HepG2 (cell line): Measurements from ENCODE around the gene NHERF2. TPM values are rescaled to one million over a fixed set of nuclear protein-coding genes. Genes with fewer than 3 reads are reported as not detected.

Source experiments
- HMG20B ChIP-seq: conservative IDR thresholded peaks from 2 replicates; pipeline ENCODE4 v1.6.1; 2016; ENCODE audit warnings: missing genetic modification reagents, missing compliant biosample characterization
- KDM4B ChIP-seq: sonication (generic); formaldehyde crosslinking; IDR thresholded peaks from 2 replicates; pipeline ENCODE4 v1.4.0; 2020; ENCODE audit warnings: missing genetic modification reagents
- MED1 ChIP-seq: sonication (generic); formaldehyde crosslinking; IDR thresholded peaks from 2 replicates; pipeline ENCODE4 v1.4.0; 2020; ENCODE audit warnings: missing genetic modification reagents
- MEF2D ChIP-seq: sonication (generic); formaldehyde crosslinking; IDR thresholded peaks from 2 replicates; pipeline ENCODE4 v1.5.1; 2020; ENCODE audit warnings: mild to moderate bottlenecking, missing genetic modification reagents
- RFXAP ChIP-seq: sonication (generic); formaldehyde crosslinking; IDR thresholded peaks from 2 replicates; pipeline ENCODE4 v1.4.0; 2020; ENCODE audit warnings: missing genetic modification reagents, borderline replicate concordance
- TMF1 ChIP-seq: sonication (generic); formaldehyde crosslinking; IDR thresholded peaks from 2 replicates; pipeline ENCODE4 v1.8.1; 2022; ENCODE audit warnings: low read depth, missing genetic modification reagents
- ZNF567 ChIP-seq: sonication (generic); formaldehyde crosslinking; IDR thresholded peaks from 2 replicates; pipeline ENCODE4 v1.8.1; 2023; ENCODE audit warnings: mild to moderate bottlenecking, missing genetic modification reagents, borderline replicate concordance
- ZNF615 ChIP-seq: sonication (generic); formaldehyde crosslinking; IDR thresholded peaks from 2 replicates; pipeline ENCODE4 v1.5.0; 2020; ENCODE audit warnings: mild to moderate bottlenecking, missing genetic modification reagents, borderline replicate concordance
- ZSCAN25 ChIP-seq: sonication (generic); formaldehyde crosslinking; IDR thresholded peaks from 2 replicates; pipeline ENCODE4 v1.8.0; 2022; ENCODE audit warnings: mild to moderate bottlenecking, missing genetic modification reagents
- ZSCAN9 ChIP-seq: IDR thresholded peaks from 2 replicates; pipeline ENCODE4 v1.6.1; 2016; ENCODE audit warnings: borderline replicate concordance
- polyA plus RNA-seq, 8 experiments: library from polyadenylated mRNA; depleted of rRNA in 3 of 8; stranded (reverse) in 7 of 8; unstranded in 1 of 8; fragments of >200 nt; fragmentation: Illumina TruSeq in 4 of 8; extraction: Trizol in 4 of 8; gene quantifications; 2 replicates each; pipeline versions ENCODE4 v1.2.1 to v1.2.3, GENCODE V29; 2011 to 2016; ENCODE audit warnings: low read depth in 4 of 8, missing spikeins in 1 of 8, mixed read lengths in 1 of 8; ENCODE audit not compliant: insufficient read depth in 1 of 8
- total RNA-seq, 5 experiments: library from RNA; depleted of rRNA; stranded (reverse); fragments of >200 nt; fragmentation: Illumina TruSeq; extraction: Trizol; gene quantifications; 2 replicates each; pipeline ENCODE4 v1.2.3, GENCODE V29; 2016; ENCODE audit warnings: low read depth in 1 of 5
- TF ChIP-seq, protein P1 (sequence below): sonication (generic); formaldehyde crosslinking; IDR thresholded peaks from 2 replicates; pipeline ENCODE4 v1.9.0; 2021; ENCODE audit warnings: missing genetic modification reagents, mild to moderate bottlenecking, borderline replicate concordance
- TF ChIP-seq, protein P2 (sequence below): sonication (generic); formaldehyde crosslinking; IDR thresholded peaks from 2 replicates; pipeline ENCODE4 v1.4.0; 2020; ENCODE audit warnings: missing genetic modification reagents
- TF ChIP-seq, protein P3 (sequence below): sonication (generic); formaldehyde crosslinking; IDR thresholded peaks from 2 replicates; pipeline ENCODE4 v1.5.1; 2020; ENCODE audit warnings: missing genetic modification reagents, mild to moderate bottlenecking, borderline replicate concordance
- TF ChIP-seq, protein P4 (sequence below): sonication (generic); formaldehyde crosslinking; IDR thresholded peaks from 2 replicates; pipeline ENCODE4 v1.4.0; 2020; ENCODE audit warnings: missing genetic modification reagents
- TF ChIP-seq, protein P5 (sequence below): sonication (generic); formaldehyde crosslinking; IDR thresholded peaks from 2 replicates; pipeline ENCODE4 v1.4.0; 2020; ENCODE audit warnings: mild to moderate bottlenecking, low read depth, missing genetic modification reagents
- TF ChIP-seq, protein P6 (sequence below): sonication (generic); formaldehyde crosslinking; IDR thresholded peaks from 2 replicates; pipeline ENCODE4 v1.4.0; 2020; ENCODE audit warnings: mild to moderate bottlenecking, missing genetic modification reagents

The NHERF2 gene
- total and polyA plus RNA-seq, 2 of the 13 experiments (the other 11 are each of a cell fraction or from before 2014, with no cell fraction given): 23.7 to 39.3 TPM

DNA sequence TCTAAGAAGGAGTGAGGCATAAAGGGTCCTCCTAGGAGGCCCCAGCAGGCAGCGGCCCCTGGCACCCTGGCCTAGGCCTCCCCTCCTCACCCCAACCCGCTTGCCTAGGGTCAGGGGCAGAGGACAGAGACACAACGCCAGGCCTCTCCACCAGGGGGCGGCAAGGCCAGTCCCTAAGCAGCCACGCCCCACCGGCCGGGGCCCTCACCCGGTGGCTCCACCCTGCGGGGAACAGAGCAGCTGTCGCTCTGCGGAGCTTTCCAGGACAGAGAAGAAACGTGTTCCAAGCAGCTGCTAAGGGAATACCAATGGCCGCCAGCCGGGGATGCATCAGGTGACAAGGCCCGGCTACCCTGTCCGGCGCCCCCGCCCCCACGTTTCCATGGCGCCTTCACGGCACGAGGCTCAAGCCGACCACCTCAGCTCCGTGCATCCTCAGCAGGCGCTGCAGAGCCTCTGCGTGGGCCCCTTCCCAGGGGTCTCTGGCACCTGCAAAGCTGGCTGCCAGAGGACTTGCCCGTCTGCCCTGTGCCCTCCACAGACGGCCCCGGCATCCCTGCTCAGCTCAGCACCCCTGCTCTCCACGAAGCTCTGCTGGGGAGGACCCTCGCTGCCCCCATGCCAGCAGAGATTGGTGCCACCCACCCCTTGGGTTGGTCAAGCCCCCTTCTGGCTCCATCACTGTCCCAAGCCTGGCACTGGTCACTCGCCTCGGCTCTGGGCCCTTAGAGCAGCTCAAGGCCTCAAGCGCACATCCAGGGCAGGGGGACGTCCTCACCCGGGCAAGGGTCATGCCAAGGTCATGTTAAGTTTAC is 22.7 kb upstream of the NHERF2 start (continued):
- TF ChIP-seq, protein P1, sequence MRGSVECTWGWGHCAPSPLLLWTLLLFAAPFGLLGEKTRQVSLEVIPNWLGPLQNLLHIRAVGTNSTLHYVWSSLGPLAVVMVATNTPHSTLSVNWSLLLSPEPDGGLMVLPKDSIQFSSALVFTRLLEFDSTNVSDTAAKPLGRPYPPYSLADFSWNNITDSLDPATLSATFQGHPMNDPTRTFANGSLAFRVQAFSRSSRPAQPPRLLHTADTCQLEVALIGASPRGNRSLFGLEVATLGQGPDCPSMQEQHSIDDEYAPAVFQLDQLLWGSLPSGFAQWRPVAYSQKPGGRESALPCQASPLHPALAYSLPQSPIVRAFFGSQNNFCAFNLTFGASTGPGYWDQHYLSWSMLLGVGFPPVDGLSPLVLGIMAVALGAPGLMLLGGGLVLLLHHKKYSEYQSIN: no peak
- TF ChIP-seq RFXAP (CRISPR knock-in tag): no peak
- peak; percentile 74; the same call in 1 of the 2 replicates for TF ChIP-seq ZSCAN25 (CRISPR knock-in tag)
- TF ChIP-seq ZNF615 (CRISPR knock-in tag): no peak
- 0 out of 2 replicates have a peak, but pooled peaks have one; percentile 35 for TF ChIP-seq MEF2D
- TF ChIP-seq, protein P2, sequence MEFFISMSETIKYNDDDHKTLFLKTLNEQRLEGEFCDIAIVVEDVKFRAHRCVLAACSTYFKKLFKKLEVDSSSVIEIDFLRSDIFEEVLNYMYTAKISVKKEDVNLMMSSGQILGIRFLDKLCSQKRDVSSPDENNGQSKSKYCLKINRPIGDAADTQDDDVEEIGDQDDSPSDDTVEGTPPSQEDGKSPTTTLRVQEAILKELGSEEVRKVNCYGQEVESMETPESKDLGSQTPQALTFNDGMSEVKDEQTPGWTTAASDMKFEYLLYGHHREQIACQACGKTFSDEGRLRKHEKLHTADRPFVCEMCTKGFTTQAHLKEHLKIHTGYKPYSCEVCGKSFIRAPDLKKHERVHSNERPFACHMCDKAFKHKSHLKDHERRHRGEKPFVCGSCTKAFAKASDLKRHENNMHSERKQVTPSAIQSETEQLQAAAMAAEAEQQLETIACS (CRISPR knock-in tag): no peak
- TF ChIP-seq ZNF567 (CRISPR knock-in tag): no peak
- TF ChIP-seq HMG20B (CRISPR knock-in tag): no peak
- TF ChIP-seq MED1 (CRISPR knock-in tag): peak; percentile 47
- TF ChIP-seq ZSCAN9: no peak
- peak; percentile 68; the same call in 1 of the 2 replicates for TF ChIP-seq KDM4B (CRISPR knock-in tag)
- TF ChIP-seq, protein P3, sequence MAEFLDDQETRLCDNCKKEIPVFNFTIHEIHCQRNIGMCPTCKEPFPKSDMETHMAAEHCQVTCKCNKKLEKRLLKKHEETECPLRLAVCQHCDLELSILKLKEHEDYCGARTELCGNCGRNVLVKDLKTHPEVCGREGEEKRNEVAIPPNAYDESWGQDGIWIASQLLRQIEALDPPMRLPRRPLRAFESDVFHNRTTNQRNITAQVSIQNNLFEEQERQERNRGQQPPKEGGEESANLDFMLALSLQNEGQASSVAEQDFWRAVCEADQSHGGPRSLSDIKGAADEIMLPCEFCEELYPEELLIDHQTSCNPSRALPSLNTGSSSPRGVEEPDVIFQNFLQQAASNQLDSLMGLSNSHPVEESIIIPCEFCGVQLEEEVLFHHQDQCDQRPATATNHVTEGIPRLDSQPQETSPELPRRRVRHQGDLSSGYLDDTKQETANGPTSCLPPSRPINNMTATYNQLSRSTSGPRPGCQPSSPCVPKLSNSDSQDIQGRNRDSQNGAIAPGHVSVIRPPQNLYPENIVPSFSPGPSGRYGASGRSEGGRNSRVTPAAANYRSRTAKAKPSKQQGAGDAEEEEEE (CRISPR knock-in tag): no peak
- TF ChIP-seq, protein P4, sequence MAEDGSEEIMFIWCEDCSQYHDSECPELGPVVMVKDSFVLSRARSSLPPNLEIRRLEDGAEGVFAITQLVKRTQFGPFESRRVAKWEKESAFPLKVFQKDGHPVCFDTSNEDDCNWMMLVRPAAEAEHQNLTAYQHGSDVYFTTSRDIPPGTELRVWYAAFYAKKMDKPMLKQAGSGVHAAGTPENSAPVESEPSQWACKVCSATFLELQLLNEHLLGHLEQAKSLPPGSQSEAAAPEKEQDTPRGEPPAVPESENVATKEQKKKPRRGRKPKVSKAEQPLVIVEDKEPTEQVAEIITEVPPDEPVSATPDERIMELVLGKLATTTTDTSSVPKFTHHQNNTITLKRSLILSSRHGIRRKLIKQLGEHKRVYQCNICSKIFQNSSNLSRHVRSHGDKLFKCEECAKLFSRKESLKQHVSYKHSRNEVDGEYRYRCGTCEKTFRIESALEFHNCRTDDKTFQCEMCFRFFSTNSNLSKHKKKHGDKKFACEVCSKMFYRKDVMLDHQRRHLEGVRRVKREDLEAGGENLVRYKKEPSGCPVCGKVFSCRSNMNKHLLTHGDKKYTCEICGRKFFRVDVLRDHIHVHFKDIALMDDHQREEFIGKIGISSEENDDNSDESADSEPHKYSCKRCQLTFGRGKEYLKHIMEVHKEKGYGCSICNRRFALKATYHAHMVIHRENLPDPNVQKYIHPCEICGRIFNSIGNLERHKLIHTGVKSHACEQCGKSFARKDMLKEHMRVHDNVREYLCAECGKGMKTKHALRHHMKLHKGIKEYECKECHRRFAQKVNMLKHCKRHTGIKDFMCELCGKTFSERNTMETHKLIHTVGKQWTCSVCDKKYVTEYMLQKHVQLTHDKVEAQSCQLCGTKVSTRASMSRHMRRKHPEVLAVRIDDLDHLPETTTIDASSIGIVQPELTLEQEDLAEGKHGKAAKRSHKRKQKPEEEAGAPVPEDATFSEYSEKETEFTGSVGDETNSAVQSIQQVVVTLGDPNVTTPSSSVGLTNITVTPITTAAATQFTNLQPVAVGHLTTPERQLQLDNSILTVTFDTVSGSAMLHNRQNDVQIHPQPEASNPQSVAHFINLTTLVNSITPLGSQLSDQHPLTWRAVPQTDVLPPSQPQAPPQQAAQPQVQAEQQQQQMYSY (CRISPR knock-in tag): no peak
- TF ChIP-seq TMF1 (CRISPR knock-in tag): no peak
- TF ChIP-seq, protein P5, sequence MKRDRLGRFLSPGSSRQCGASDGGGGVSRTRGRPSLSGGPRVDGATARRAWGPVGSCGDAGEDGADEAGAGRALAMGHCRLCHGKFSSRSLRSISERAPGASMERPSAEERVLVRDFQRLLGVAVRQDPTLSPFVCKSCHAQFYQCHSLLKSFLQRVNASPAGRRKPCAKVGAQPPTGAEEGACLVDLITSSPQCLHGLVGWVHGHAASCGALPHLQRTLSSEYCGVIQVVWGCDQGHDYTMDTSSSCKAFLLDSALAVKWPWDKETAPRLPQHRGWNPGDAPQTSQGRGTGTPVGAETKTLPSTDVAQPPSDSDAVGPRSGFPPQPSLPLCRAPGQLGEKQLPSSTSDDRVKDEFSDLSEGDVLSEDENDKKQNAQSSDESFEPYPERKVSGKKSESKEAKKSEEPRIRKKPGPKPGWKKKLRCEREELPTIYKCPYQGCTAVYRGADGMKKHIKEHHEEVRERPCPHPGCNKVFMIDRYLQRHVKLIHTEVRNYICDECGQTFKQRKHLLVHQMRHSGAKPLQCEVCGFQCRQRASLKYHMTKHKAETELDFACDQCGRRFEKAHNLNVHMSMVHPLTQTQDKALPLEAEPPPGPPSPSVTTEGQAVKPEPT (CRISPR knock-in tag): no peak
- TF ChIP-seq, protein P6, sequence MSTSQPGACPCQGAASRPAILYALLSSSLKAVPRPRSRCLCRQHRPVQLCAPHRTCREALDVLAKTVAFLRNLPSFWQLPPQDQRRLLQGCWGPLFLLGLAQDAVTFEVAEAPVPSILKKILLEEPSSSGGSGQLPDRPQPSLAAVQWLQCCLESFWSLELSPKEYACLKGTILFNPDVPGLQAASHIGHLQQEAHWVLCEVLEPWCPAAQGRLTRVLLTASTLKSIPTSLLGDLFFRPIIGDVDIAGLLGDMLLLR (CRISPR knock-in tag): 0 out of 2 replicates have a peak, but pooled peaks have one; percentile 25
